H9 (cell line): ENCODE measurements around the gene C6orf136. TPM values are rescaled to one million over a fixed set of nuclear protein-coding genes. Genes with fewer than 3 reads are reported as not detected.

ENCODE experiments used
- DNase-seq: peaks from one replicate; pipeline ENCODE4 v3.0.0-alpha.2; 2017
- H2AFZ ChIP-seq: one replicate; pipeline ENCODE4 v1.6.1; 2013; ENCODE audit warnings: mild to moderate bottlenecking, low read length, control low read depth, moderate library complexity
- H2AK5ac ChIP-seq: 2 replicates; pipeline ENCODE4 v1.6.1; 2013; ENCODE audit warnings: low read length, control low read depth, mixed read lengths; ENCODE audit not compliant: insufficient read length
- H2BK120ac ChIP-seq: one replicate; pipeline ENCODE4 v1.6.1; 2013; ENCODE audit warnings: low read depth, mild to moderate bottlenecking, low read length, control low read depth, inconsistent platforms; ENCODE audit not compliant: poor library complexity, severe bottlenecking
- H2BK12ac ChIP-seq: 2 replicates; pipeline ENCODE4 v1.6.1; 2013; ENCODE audit warnings: low read length, control low read depth, mixed read lengths, low read depth; ENCODE audit not compliant: insufficient read length
- H2BK15ac ChIP-seq: 2 replicates; pipeline ENCODE4 v1.6.1; 2013; ENCODE audit warnings: low read depth, low read length, control low read depth
- H2BK20ac ChIP-seq: one replicate; pipeline ENCODE4 v1.6.1; 2013; ENCODE audit warnings: low read depth, mild to moderate bottlenecking, low read length, control low read depth, inconsistent platforms; ENCODE audit not compliant: poor library complexity, severe bottlenecking
- H2BK5ac ChIP-seq: 2 replicates; pipeline ENCODE4 v1.6.1; 2013; ENCODE audit warnings: low read length, control low read depth, mixed read lengths; ENCODE audit not compliant: insufficient read length
- H3K14ac ChIP-seq: 2 replicates; pipeline ENCODE4 v1.6.1; 2013; ENCODE audit warnings: low read length, control low read depth; ENCODE audit not compliant: insufficient read depth
- H3K18ac ChIP-seq: 2 replicates; pipeline ENCODE4 v1.6.1; 2013; ENCODE audit warnings: low read depth, mild to moderate bottlenecking, mixed read lengths, low read length, control low read depth; ENCODE audit not compliant: insufficient read length
- H3K23ac ChIP-seq: 2 replicates; pipeline ENCODE4 v1.6.1; 2013; ENCODE audit warnings: low read length, control low read depth, mixed read lengths, low read depth; ENCODE audit not compliant: insufficient read length
- H3K23me2 ChIP-seq: 2 replicates; pipeline ENCODE4 v1.6.1; 2013; ENCODE audit warnings: low read depth, mild to moderate bottlenecking, mixed read lengths, low read length, control low read depth; ENCODE audit not compliant: insufficient read length, poor library complexity, severe bottlenecking
- H3K27ac ChIP-seq: 2 replicates; pipeline ENCODE4 v1.5.1; 2013; ENCODE audit warnings: low read length, control low read depth, mixed read lengths, low read depth; ENCODE audit not compliant: insufficient read length
- H3K27me3 ChIP-seq: 2 replicates; pipeline ENCODE4 v1.6.1; 2013; ENCODE audit warnings: low read length, control low read depth, inconsistent platforms; ENCODE audit not compliant: insufficient read depth
- H3K4ac ChIP-seq: 2 replicates; pipeline ENCODE4 v1.6.1; 2013; ENCODE audit warnings: low read depth, mild to moderate bottlenecking, control low read depth, inconsistent platforms, low read length, moderate library complexity
- H3K4me1 ChIP-seq: 2 replicates; pipeline ENCODE4 v1.6.1; 2013; ENCODE audit warnings: low read length, control low read depth, inconsistent platforms; ENCODE audit not compliant: insufficient read depth
- H3K4me2 ChIP-seq: 2 replicates; pipeline ENCODE4 v1.6.1; 2013; ENCODE audit warnings: low read length, control low read depth, mixed read lengths; ENCODE audit not compliant: insufficient read length, insufficient read depth
- H3K56ac ChIP-seq: 2 replicates; pipeline ENCODE4 v1.6.1; 2013; ENCODE audit warnings: low read depth, mild to moderate bottlenecking, mixed read lengths, low read length, control low read depth; ENCODE audit not compliant: insufficient read length
- H3K79me1 ChIP-seq: 2 replicates; pipeline ENCODE4 v1.6.1; 2013; ENCODE audit warnings: low read depth, mild to moderate bottlenecking, moderate library complexity, low read length, control low read depth, inconsistent platforms; ENCODE audit not compliant: insufficient read depth, poor library complexity, severe bottlenecking
- H3K79me2 ChIP-seq: 2 replicates; pipeline ENCODE4 v1.6.1; 2013; ENCODE audit warnings: low read length, control low read depth, inconsistent platforms; ENCODE audit not compliant: insufficient read depth
- H3K9ac ChIP-seq: 2 replicates; pipeline ENCODE4 v1.6.1; 2013; ENCODE audit warnings: low read length, control low read depth, mixed read lengths; ENCODE audit not compliant: insufficient read length; ENCODE audit errors: extremely low read depth
- H3K9me3 ChIP-seq: one replicate; pipeline ENCODE4 v1.6.1; 2013; ENCODE audit warnings: low read depth, low read length, inconsistent platforms; ENCODE audit not compliant: control insufficient read depth
- H3T11ph ChIP-seq: one replicate; pipeline ENCODE4 v1.6.1; 2013; ENCODE audit warnings: mild to moderate bottlenecking, low read length, control low read depth, inconsistent platforms
- H4K20me1 ChIP-seq: one replicate; pipeline ENCODE4 v1.6.1; 2013; ENCODE audit not compliant: control insufficient read depth, insufficient read length, insufficient read depth
- H4K5ac ChIP-seq: 2 replicates; pipeline ENCODE4 v1.6.1; 2013; ENCODE audit warnings: low read depth, mild to moderate bottlenecking, mixed read lengths, low read length, control low read depth; ENCODE audit not compliant: insufficient read length
- H4K8ac ChIP-seq: replicated peaks from 2 replicates; pipeline ENCODE4 v1.6.1; 2013; ENCODE audit warnings: low read length, control low read depth, mixed read lengths, low read depth; ENCODE audit not compliant: insufficient read length
- H4K91ac ChIP-seq: 2 replicates; pipeline ENCODE4 v1.6.1; 2013; ENCODE audit warnings: low read depth, mild to moderate bottlenecking, moderate library complexity, mixed read lengths, low read length, control low read depth; ENCODE audit not compliant: insufficient read length
- H3K27ac Mint-ChIP-seq, 3 experiments: 2 replicates in 2 of 3; 3 replicates in 1 of 3; pipeline ENCODE4 v1.8.0; 2020 to 2021; ENCODE audit warnings: mixed read lengths in 3 of 3, mild to moderate bottlenecking in 1 of 3, moderate library complexity in 1 of 3
- H3K27me3 Mint-ChIP-seq: 2 replicates; pipeline ENCODE4 v1.8.0; 2021; ENCODE audit warnings: low read depth, mild to moderate bottlenecking, moderate library complexity, mixed read lengths
- H3K36me3 Mint-ChIP-seq, 3 experiments: 2 replicates in 2 of 3; 3 replicates in 1 of 3; pipeline ENCODE4 v1.8.0; 2020 to 2021; ENCODE audit warnings: low read depth in 3 of 3, mixed read lengths in 3 of 3; ENCODE audit not compliant: insufficient read depth in 1 of 3
- H3K4me1 Mint-ChIP-seq, 2 experiments: 2 replicates each; pipeline ENCODE4 v1.8.0; 2020; ENCODE audit warnings: mixed read lengths in 2 of 2
- H3K4me3 Mint-ChIP-seq, 2 experiments: 2 replicates in 1 of 2; 3 replicates in 1 of 2; pipeline ENCODE4 v1.8.0; 2020 to 2021; ENCODE audit warnings: mild to moderate bottlenecking in 2 of 2, mixed read lengths in 2 of 2, moderate library complexity in 1 of 2
- H3K9me3 Mint-ChIP-seq, 2 experiments: 2 replicates in 1 of 2; 3 replicates in 1 of 2; pipeline ENCODE4 v1.8.0; 2020; ENCODE audit warnings: mild to moderate bottlenecking in 2 of 2, mixed read lengths in 2 of 2, moderate library complexity in 1 of 2
- CTCF ChIP-seq: fragments of 200-600 bp; sonication (generic); conservative IDR thresholded peaks from 3 replicates; pipeline ENCODE4 v1.8.0; 2021; ENCODE audit warnings: antibody characterized with exemption, mild to moderate bottlenecking
- WGBS: extraction: QIAGEN DNeasy Blood & Tissue Kit; methylation state at CpG from one replicate; pipeline ENCODE4 v1.1.7; 2013; ENCODE audit warnings: missing lambda C conversion rate, low lambda C conversion rate, mixed read lengths; ENCODE audit not compliant: insufficient read length; ENCODE audit errors: extremely low coverage; 5-methylcytosine and 5-hydroxymethylcytosine counted together
- total RNA-seq: library from RNA; stranded (reverse); gene quantifications from 2 replicates; pipeline ENCODE4 v1.2.1, GENCODE V29; 2021

C6orf136 gene
- total RNA-seq, 1 experiment from 2014 or later = 22.2 TPM

DNA sequence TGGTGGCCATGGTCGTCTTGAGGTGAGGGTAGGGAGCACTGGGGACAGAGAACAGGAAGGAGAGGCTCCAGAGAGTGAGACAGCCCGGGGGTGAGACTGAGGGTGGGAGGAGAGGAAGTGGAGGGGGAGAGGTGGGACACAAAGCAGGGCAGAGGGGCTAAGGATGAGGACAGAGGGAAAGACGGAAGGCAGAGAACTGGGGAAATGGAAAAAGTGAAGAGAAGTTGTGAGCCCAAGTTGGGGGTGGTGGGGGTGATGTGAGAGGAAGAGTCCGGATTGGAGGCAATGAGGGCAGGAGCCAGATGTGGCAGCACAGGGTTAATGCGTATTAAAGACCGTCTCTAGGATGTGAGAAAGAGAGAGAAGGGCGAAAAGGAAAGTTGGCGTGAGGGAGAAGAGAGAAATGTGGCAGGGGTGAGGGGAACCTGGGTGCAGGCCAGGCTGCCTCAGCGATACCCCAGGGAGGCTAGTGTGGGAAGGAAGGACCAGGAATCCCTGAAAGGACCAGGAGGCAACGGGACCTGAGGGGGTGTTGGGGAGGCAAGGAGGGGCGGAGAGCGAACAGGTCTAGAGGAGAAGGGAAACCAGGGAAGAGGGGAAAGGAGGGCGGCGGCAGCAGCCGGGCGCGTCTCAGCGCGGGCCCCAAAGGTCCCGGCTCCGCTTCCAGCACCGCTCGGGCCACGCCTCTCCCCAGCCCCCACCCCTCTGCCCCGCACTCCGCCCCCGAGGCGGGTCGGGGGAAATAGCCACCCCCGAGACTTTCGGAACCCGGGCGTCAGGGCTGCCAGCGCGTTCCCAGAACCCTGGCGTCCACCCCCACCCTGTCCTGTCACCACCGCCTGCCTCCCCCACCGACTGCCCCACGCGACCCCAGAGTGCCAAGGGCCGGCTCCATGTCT is 39.3 kb downstream of the C6orf136 start, which contains the start of gene PPP1R18:
Gene PPP1R18, minus strand, starts transcription at position 637 of the 899 bp plus-strand sequence. Its CDS starts 627 bp downstream, at position 10.
- Histone ChIP-seq H2AFZ (no peak within 1 kb of the TSS), H3K23me2 (peaks cover 33% of the 10 kb centered on the region)
- no peak for DNase-seq

More for the DNA sequence above, 39.3 kb downstream of the C6orf136 start, which contains the start of gene PPP1R18:
- Histone ChIP-seq H4K20me1 (no peaks in the 10 kb centered on the region), H3K79me2 (peaks cover 2% of the 10 kb centered on the region; the same call in 1 of the 2 replicates), H3T11ph (no peak within 1 kb of the TSS), H3K27ac (no peak within 1 kb of the TSS), H3K4me1 (peaks cover 17% of the 10 kb centered on the region; the same call in 1 of the 2 replicates), H3K56ac (no peak within 1 kb of the TSS), H2AK5ac (no peak within 1 kb of the TSS), H3K14ac (no peak within 1 kb of the TSS), H3K23ac (no peak within 1 kb of the TSS), H2BK12ac (no peak within 1 kb of the TSS), H4K91ac (no peak within 1 kb of the TSS), H3K9ac (peak within 1 kb of the TSS; percentile 35), H2BK20ac (no peak within 1 kb of the TSS), H3K9me3 (no peaks in the 10 kb centered on the region), H2BK5ac (no peak within 1 kb of the TSS), H4K5ac (no peak within 1 kb of the TSS), H3K4me2 (peak within 1 kb of the TSS; percentile 74), H2BK120ac (no peak within 1 kb of the TSS), H3K4ac (no peak within 1 kb of the TSS), H2BK15ac (no peak within 1 kb of the TSS), H3K18ac (no peak within 1 kb of the TSS), H3K79me1 (no peaks in the 10 kb centered on the region), H3K27me3 (no peaks in the 10 kb centered on the region), H4K8ac (no peak within 1 kb of the TSS)
- no peak for TF ChIP-seq CTCF
- WGBS = no CpG with 5 or more reads among the region's 41 CpGs
- Mint-ChIP-seq H3K9me3 (no peaks in the 10 kb centered on the region; a peak in 1 of 5 replicates), H3K4me3 (peak within 1 kb of the TSS; percentile 86 to 88), H3K27ac (peak within 1 kb of the TSS; percentile 75 to 90 (median 90)), H3K27me3 (peaks cover 3% of the 10 kb centered on the region; the same call in 1 of the 2 replicates), H3K36me3 (peaks cover 4 to 23% (median 15%) of the 10 kb centered on the region in 3 experiments; a peak in 5 of 7 replicates), H3K4me1 (peaks cover 69 to 71% of the 10 kb centered on the region in 2 experiments)
